ENCODE measurements around the gene CD84.
"Not testable (repeated sequence)": the region's sequence is repeated elsewhere in the genome, so short reads cannot be mapped to it uniquely, and the experiment has no call there.

CD84 gene

GRCh38 chr1:160499631-160500030 is 79.7 kb downstream of the CD84 start:
- DNase-seq = no peak

GRCh38 chr1:160498301-160499065 is 80.8 kb downstream of the CD84 start:
- not testable (repeated sequence) for DNase-seq

DNA sequence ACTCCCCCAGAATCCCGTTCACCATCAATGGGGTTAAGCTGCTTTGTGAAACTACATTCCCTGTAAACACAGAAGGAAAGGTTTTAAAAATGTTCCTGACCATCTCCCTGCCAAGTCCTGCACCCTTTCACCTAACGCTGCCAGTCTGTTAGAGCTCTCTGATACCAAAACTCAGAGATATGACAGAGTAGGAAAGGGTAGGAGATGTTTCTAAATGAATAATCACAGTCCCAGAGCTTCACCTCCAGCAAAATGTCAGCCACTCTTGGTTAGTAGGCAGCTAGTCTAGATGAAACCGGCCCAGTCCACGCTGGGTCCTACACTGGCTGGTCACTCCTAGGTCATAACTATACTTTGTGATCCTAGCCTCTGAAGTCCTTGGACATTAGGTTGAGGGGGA is 83.0 kb downstream of the CD84 start:
- DNase-seq = no peak

DNA sequence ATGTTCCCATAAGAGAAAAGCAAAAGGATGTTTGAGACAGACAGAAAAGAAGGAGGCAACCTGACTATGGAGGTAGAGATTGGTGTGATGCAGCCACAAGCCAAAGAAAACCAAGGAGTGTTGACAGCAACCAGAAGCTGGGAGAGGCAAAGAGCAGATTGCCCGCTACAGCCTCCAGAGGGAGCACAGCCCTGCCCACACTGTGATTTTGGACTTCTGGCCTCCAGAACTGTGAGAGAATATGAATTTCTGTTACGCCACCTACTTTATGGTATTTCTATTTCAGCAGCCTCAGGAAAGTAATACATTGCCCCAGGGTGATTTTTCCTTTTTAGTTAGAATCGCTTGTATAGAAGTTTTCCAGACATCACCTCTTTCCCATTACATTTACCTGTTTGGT is 84.7 kb downstream of the CD84 start:
- no peak for DNase-seq

DNA sequence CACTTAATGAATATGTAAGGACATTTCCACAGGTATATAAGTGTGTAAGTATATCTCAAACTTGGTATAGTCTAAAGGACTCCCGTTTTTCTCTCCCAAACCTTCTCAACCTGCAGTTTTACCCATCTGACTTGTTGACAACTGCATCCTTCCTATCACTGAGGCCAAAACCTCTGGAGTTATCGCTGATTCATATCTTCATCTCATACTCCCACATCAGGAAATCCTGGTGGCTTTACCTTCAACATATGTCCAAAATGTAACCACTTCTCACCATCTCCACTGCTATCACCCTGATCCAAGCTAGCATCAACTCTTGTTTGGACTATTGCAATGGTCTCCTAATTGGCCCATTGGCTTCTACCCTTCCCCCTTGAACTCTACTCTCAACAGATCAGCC is 86.7 kb downstream of the CD84 start:
- no peak for DNase-seq

GRCh38 chr1:160491981-160492380 is 87.3 kb downstream of the CD84 start:
- DNase-seq = no peak

Measured in SW 1271 (cell line).